WTC11 (cell line): ENCODE data around the gene TTR. TPM values are rescaled to one million over a fixed set of nuclear protein-coding genes. Genes with fewer than 3 reads are reported as not detected.

Experiments
- ATAC-seq: fragments of 200-7000 bp; cut with Tn5 transposase; 2 replicates; pipeline ENCODE4 v1.10.0; 2021; ENCODE audit warnings: mild to moderate bottlenecking, moderate library complexity
- CTCF ChIA-PET: fragments of 300-600 bp; sonication (Branson Sonifier 250); formaldehyde crosslinking; loops from one replicate; lab custom pipeline; 2021; ENCODE audit warnings: antibody characterized with exemption; lab: Charles Lee
- POLR2A ChIA-PET: fragments of 350-600 bp; sonication (Branson Sonifier 250); formaldehyde crosslinking; loops from one replicate; lab custom pipeline; 2021; ENCODE audit warnings: antibody characterized with exemption; lab: Charles Lee
- DNase-seq: peaks from one replicate; pipeline ENCODE4 v3.0.0; 2021; ENCODE audit warnings: low spot score
- H3K27ac Mint-ChIP-seq: 2 replicates; pipeline ENCODE4 v1.8.0; 2021; ENCODE audit warnings: mixed read lengths
- H3K27me3 Mint-ChIP-seq: 2 replicates; pipeline ENCODE4 v1.8.0; 2021; ENCODE audit warnings: low read depth, mild to moderate bottlenecking, moderate library complexity, mixed read lengths
- H3K36me3 Mint-ChIP-seq: 2 replicates; pipeline ENCODE4 v1.8.0; 2021; ENCODE audit warnings: mixed read lengths
- H3K4me1 Mint-ChIP-seq: 2 replicates; pipeline ENCODE4 v1.8.0; 2022; ENCODE audit warnings: mixed read lengths
- H3K4me3 Mint-ChIP-seq: 2 replicates; pipeline ENCODE4 v1.8.0; 2021; ENCODE audit warnings: mild to moderate bottlenecking, moderate library complexity, mixed read lengths
- H3K9me3 Mint-ChIP-seq: 2 replicates; pipeline ENCODE4 v1.8.0; 2021; ENCODE audit warnings: mixed read lengths
- ARID4B ChIP-seq: sonication (generic); formaldehyde crosslinking; IDR thresholded peaks from 2 replicates; pipeline ENCODE4 v1.8.0; 2023; ENCODE audit warnings: missing genetic modification reagents, mild to moderate bottlenecking, borderline replicate concordance
- ATF1 ChIP-seq: sonication (generic); formaldehyde crosslinking; IDR thresholded peaks from 2 replicates; pipeline ENCODE4 v1.8.1; 2023; ENCODE audit warnings: mild to moderate bottlenecking, moderate library complexity, missing genetic modification reagents
- ATF3 ChIP-seq: sonication (generic); formaldehyde crosslinking; conservative IDR thresholded peaks from 2 replicates; pipeline ENCODE4 v1.8.1; 2022; ENCODE audit warnings: mild to moderate bottlenecking, missing genetic modification reagents
- CTCF ChIP-seq: fragments of 200-600 bp; IDR thresholded peaks from 2 replicates; pipeline ENCODE4 v1.8.0; 2022; ENCODE audit warnings: antibody characterized with exemption
- E2F4 ChIP-seq: sonication (generic); formaldehyde crosslinking; IDR thresholded peaks from 2 replicates; pipeline ENCODE4 v1.8.1; 2022; ENCODE audit warnings: low read depth, mild to moderate bottlenecking, moderate library complexity, missing genetic modification reagents, borderline replicate concordance
- FOXP1 ChIP-seq: sonication (generic); formaldehyde crosslinking; IDR thresholded peaks from 2 replicates; pipeline ENCODE4 v1.8.0; 2022; ENCODE audit warnings: missing genetic modification reagents, mild to moderate bottlenecking, moderate library complexity, borderline replicate concordance
- IRF1 ChIP-seq: sonication (generic); formaldehyde crosslinking; IDR thresholded peaks from 2 replicates; pipeline ENCODE4 v1.8.0; 2023; ENCODE audit warnings: missing genetic modification reagents
- MXD4 ChIP-seq: fragments of 250-450 bp; sonication (Bioruptor Pico); IDR thresholded peaks from 2 replicates; pipeline ENCODE4 v1.8.0; 2021; ENCODE audit warnings: mild to moderate bottlenecking, moderate library complexity, borderline replicate concordance
- MYBL2 ChIP-seq: sonication (generic); formaldehyde crosslinking; IDR thresholded peaks from 2 replicates; pipeline ENCODE4 v1.8.1; 2023; ENCODE audit warnings: mild to moderate bottlenecking, moderate library complexity, missing genetic modification reagents
- USF1 ChIP-seq: sonication (generic); formaldehyde crosslinking; IDR thresholded peaks from 2 replicates; pipeline ENCODE4 v1.8.0; 2022; ENCODE audit warnings: mild to moderate bottlenecking, missing genetic modification reagents
- USF2 ChIP-seq: sonication (generic); formaldehyde crosslinking; IDR thresholded peaks from 2 replicates; pipeline ENCODE4 v1.8.1; 2023; ENCODE audit warnings: mild to moderate bottlenecking, missing genetic modification reagents, moderate library complexity
- ZNF416 ChIP-seq: fragments of 250-450 bp; sonication (Bioruptor Pico); IDR thresholded peaks from 2 replicates; pipeline ENCODE4 v1.9.0; 2021; ENCODE audit warnings: mild to moderate bottlenecking, inconsistent platforms
- ZNF512 ChIP-seq: sonication (generic); formaldehyde crosslinking; IDR thresholded peaks from 2 replicates; pipeline ENCODE4 v1.8.1; 2022; ENCODE audit warnings: missing genetic modification reagents, borderline replicate concordance
- total RNA-seq: library from RNA; stranded (reverse); gene quantifications from 3 replicates; pipeline ENCODE4 v1.2.3, GENCODE V29; 2021

Gene TTR
- total RNA-seq, 1 experiment from 2014 or later, result 1.0 TPM

GRCh38 chr18:31645411-31645810 lies 53.7 kb downstream of the TTR start:
- CTCF ChIA-PET, result interaction anchor here (1.3 kb wide), 1 partner anchor 331 kb away, joined by 4 read pairs; no protein-coding TSS in a partner anchor
- Mint-ChIP-seq H3K4me3 (no peak overlapping the region), H3K27ac (no peak overlapping the region), H3K9me3 (no peaks in the 10 kb centered on the region), H3K27me3 (no peaks in the 10 kb centered on the region), H3K36me3 (peaks cover 28% of the 10 kb centered on the region), H3K4me1 (peaks cover 45% of the 10 kb centered on the region)
- no peak for ATAC-seq
- no peak for DNase-seq
- POLR2A ChIA-PET, result no interaction called here
- TF ChIP-seq FOXP1 (CRISPR knock-in tag), result no peak
- no peak for TF ChIP-seq ZNF512 (CRISPR knock-in tag)
- TF ChIP-seq USF2 (CRISPR knock-in tag), result no peak
- no peak for TF ChIP-seq E2F4 (CRISPR knock-in tag)
- no peak for TF ChIP-seq ARID4B (CRISPR knock-in tag)
- TF ChIP-seq ATF1 (CRISPR knock-in tag), result no peak
- no peak for TF ChIP-seq CTCF
- no peak for TF ChIP-seq ZNF416 (CRISPR knock-in tag)
- TF ChIP-seq MXD4, result no peak
- no peak for TF ChIP-seq ATF3
- no peak for TF ChIP-seq USF1
- TF ChIP-seq MYBL2 (CRISPR knock-in tag), result no peak
- no peak for TF ChIP-seq IRF1 (CRISPR knock-in tag)
